SKM-1 (cell line): ENCODE results near the gene OR13C5.

Experiments
- DNase-seq: peaks from one replicate; lab custom pipeline; 2025; ENCODE audit not compliant: unreplicated experiment; lab: John Stamatoyannopoulos, UW

OR13C5 gene

GRCh38 chr9:104553261-104553660 is 46.0 kb downstream of the OR13C5 start:
- DNase-seq = no peak
